HG03064 (cell line): Measurements from ENCODE around the gene PDK1.

Experiments
- ATAC-seq: cut with Tn5 transposase; IDR thresholded peaks from one replicate; pipeline ENCODE4 v1.9.1; 2021; ENCODE audit warnings: low read depth; ENCODE audit not compliant: unreplicated experiment

Gene PDK1

DNA sequence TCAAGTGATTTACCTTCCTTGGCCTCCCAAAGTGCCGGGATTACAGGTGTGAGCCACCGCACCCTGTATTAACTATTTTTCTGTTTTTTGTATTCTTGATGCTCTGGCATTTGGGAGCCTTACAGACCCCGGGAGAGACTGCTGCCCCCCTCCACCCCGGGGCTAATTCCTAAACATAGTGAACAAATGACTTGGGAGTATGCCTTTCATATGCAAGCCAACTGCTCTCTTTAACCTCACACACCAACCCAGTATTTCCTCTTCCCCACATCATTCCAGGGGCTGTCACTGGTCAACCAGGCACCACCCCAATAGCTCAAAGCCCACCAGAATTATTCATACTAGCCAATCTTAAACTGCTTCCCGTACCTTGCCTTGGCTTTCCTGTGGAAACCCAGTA lies 79.7 kb downstream of the PDK1 start:
- no peak for ATAC-seq

DNA sequence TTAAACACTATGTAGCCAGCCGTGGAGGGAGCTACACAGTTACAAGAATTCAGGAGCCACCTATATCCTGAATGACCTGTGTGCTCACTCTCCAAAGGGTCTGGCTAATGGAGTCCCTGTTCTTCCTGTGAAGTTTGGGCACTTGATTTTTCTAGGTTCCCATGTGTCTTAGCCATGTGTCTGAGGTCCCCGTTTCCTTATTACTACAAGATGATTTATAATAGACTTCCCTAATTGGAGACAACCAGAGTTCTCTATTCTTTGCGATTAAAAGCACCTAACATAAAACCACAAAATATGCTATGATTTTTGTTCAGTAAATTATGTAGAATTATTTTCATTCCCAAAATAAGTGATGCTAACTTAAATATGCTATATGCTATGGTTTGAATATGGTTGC lies 83.4 kb downstream of the PDK1 start:
- ATAC-seq: no peak

DNA sequence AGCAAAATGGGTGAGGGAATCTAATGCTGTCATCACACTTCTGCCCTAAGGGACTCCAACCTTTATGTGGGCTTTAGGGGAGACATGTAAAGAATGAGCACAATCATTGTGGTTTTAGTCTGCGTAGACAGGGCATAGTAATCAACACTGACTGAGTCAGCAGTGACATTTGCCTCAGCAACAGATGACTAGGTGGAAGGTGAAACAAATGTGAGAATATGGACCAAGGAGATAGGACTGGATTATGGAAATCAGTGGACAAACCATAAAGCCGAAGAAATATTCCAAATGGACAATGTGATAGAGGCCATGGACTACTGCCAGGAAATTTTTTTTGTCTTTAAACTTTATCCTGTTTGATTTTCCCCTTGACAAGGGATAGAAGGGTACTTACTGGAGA lies 83.9 kb downstream of the PDK1 start:
- ATAC-seq: no peak

DNA sequence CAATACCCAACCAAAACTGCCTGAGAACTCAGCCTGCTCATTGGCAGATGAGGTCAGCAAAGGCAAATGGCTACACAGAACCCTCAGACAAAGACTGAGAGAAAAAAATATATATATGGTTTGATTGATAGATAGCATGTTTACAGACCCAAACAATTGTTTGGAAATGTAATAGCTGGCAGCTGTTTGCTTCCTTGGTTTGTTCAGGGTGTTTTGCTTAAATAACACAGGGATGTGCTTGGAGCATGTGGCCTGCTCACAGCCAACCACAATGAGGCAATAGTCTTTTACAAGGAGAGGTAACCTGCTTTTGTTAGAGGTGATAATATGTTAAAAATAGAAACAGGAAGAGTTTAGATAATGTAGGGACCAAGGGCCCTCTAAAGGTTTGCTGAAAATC lies 84.5 kb downstream of the PDK1 start:
- no peak for ATAC-seq

DNA sequence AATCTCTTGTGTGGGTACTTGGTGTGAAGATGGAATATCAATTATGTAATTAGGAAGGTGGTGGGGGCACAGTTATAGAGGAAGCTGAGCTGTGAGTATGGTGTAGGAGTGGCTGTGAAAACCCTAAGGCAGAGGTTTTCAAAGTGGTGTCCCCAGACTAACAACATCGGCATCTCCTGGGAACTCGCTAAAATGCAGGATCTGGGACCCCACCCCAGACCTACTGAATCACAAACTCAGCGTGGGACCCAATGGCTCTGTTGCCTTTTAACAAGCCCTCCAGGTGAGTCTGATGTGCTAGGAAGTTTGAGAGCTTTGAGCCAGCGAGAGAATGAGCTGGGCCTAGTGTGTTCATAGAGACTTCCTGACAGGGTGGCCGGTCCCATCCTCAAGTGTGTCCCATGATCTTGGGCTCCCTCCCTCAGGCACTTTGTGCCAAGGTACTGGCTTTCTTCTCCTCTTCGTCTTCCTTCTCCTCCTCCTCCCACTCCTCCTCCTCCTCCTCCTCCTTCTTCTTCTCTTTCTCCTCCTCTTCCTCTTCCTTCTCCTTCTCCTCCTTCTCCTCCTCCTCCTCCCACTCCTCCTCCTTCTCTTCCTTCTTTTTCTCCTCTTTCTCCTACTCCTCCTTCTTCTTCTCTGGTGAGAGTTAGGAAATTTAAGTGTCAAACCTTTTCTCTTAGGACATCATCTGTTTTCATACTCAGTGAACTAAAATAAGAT lies 86.6 kb downstream of the PDK1 start:
- ATAC-seq: no peak

DNA sequence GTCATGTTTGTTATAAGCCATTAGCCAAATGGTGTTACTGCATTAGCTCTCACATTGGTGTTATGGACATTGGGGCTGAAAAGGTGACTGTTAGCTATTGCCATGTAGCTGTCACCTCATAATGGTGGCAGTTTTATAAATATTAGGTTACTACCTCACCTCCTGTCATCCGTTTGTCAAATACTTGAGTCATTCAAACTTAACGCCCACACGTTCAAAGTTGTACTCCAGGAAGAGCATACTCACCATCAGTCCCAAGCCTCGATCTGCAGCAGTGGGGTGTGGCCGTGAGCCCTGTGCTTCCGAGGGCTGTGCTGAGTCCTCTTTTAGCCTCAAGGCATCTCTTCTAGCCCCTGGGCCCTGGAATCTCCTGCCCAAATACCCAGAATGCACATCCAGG lies 87.3 kb downstream of the PDK1 start:
- no peak for ATAC-seq

DNA sequence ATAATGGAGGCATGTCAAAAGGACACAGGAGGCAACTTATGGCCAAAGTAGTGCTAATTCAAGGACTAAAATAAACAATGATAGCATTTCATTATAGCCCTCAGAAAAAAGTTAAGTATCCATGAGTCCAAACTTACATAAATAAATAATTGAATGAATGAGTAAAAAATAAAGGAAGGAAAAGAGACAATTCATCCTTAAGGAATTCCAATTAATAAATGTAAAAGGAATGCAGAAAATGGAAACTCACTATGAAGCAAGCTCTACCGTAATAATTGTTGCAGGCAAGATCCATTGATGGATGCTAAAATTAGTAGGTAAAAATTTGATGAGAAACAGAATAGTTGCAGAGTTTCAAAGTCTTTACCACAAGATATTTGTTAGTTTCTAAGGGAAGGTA lies 91.5 kb downstream of the PDK1 start:
- no peak for ATAC-seq

DNA sequence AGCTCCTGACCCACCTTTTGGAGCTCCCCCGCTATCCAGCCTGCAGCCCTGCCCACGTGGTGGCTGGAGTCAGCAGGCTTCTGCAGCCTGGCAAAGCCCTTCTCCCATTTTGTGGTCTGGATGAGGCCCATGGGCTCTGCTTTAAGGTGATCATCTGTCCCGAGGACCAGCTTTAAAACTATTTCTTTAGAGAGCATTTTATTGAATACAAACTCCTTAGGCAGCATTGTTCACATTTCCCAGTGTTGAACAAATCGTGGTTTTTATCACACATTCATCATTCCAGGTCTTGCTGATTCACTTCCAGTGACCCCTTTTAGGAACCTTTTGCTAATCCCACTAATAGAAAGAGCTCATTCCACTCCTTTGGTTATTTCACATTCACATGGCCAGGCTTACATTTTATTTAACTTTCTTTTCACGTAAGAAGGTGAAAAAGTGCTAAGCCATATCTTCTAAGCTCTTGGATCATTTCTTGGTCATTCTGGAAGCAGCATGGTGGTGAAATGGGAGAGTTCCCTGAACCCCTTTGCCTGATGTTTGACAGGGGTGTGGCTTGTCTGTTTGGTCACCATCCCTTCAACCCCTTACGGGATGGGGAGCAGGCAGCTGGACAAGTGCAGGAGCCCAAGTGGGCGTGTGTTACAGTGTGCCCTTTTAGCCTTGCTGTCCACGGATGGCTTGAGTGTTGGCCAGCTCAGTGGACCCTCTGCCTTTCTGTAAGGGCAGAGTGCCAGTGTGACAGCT lies 99.4 kb downstream of the PDK1 start:
- ATAC-seq: no peak

DNA sequence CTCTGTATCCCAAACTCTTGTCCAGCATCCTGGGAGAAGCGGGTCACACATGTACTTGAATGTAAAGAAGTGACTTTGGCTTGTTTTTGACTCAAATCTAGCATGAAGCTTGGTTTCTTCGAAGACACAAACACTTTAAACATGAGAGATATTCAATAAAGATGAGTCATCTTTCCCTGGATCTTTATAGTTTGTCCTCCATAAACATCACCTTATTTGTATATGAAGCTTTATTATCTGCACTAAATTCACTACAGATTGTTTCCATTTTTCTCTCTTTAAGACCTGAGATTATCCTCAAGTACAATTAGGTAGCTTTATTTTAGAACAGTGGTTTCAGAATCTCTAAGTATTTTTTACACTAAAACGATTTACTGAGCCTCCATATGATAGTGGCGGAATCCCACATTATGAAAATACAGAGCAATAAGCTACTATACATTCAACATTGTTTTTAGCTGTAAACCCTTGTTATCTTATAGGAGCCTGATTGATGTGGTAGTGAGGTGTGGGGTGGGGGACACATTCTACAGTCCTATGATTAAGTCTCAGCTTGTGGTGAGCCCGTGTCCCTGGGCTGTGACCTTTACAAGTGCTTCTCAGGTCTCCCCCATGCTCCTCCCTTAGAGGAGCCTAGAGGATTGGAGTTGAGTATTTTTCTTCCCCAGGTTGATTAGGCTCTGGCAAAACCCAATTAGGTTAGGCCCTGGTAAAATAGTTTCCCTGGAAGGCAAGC lies 100.1 kb downstream of the PDK1 start:
- ATAC-seq: no peak
